NCI-H345 treated with DMSO at 0.1 percent for 48 hours (cell line): ENCODE data around the gene CYB5RL.
"Not testable (repeated sequence)": the region's sequence is repeated elsewhere in the genome, so short reads cannot be mapped to it uniquely, and the experiment has no call there.

ENCODE experiments used
- DNase-seq: peaks from one replicate; lab custom pipeline; 2025; ENCODE audit not compliant: unreplicated experiment; lab: John Stamatoyannopoulos, UW

CYB5RL gene

DNA sequence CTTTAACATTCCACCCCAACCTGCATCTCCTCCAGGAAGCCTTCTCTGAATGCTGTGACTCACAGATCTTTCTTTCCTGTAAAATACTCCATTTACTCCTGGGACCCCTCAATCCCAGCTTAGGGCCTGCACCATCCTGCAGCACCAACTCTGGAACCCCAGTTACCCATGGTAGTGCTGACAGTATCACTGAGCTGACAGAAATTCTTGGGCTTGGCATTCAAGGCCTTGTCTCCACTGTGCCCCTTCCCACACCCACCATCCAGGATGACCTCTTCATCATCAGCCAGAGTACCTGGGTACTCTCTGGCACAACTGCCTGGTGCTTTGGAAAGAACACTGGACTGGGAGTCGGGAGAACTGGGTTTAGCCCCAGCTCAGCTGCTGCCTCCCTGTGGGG, 8.3 kb downstream of the CYB5RL start:
- no peak for DNase-seq

- DNase-seq, result no peak
Observed at GRCh38 chr1:54190526-54190925, 9.3 kb downstream of the CYB5RL start.

GRCh38 chr1:54188291-54188690, 11.5 kb downstream of the CYB5RL start:
- no peak for DNase-seq

GRCh38 chr1:54186056-54186455, 13.8 kb downstream of the CYB5RL start:
- DNase-seq, result no peak

- no peak for DNase-seq
Observed at GRCh38 chr1:54180701-54181360, 19.0 kb downstream of the CYB5RL start.

GRCh38 chr1:54178296-54179070, 21.3 kb downstream of the CYB5RL start:
- DNase-seq, result no peak

DNA sequence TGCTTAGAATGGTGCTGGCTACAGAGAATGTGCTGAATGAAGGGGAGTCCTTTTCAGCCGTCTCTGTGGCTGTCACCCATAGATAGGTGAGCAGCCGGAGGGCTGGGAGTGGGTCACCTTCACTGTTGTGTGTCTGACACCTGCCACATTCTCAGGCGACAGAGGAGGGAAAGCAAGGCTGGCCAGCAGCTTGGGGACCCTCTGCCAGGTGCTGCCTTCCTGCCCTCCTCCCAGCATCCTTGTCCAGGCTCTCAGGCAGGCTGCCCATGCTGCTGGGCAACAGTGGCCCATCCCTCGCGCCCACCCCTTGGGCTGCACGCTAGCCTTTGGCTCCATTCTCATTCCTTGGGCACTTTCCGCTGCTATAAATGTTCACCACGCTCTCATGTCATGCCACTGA, 22.1 kb downstream of the CYB5RL start:
- DNase-seq, result no peak

GRCh38 chr1:54176621-54177327, 23.1 kb downstream of the CYB5RL start:
- no peak for DNase-seq

DNA sequence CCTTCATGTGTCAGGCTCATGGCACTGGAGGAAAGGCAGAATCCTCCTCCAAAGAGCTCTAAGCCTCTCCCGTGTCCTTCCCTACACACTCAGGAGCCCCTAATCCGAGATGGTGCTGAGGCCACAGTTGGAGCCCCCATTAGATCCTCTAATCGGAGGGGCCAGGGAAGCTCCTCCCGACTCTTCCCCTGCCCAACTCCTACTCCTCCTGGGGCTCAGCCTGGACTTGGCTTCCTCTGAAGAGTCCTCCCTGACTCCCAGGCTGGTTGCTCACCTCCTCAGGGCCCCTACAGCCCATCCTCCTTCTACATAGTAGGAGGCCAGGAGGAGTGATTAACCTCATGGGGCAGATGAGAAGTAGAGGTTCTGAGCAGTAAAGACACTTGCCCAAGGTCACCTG, 25.7 kb downstream of the CYB5RL start:
- no peak for DNase-seq

DNA sequence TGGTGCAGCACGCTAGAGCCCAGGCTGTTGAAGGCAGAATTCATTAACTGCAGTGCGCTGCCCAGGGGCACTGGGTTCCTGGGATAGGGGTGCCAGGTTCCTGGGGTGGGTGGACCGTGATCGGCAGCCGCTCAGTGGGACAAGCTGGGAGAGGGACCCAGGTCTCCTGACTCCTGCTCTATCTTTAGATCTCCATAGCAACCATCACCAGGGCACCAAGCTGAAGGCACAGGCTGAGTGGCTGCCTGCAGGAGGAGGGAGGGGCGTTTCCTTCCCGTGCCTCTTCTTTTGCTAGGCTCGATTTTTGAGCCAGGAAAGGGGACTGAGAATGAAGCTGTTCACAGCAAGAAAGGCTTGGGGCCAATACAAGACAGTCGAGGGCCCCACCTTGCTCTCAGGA, 26.1 kb downstream of the CYB5RL start:
- DNase-seq, result no peak

DNA sequence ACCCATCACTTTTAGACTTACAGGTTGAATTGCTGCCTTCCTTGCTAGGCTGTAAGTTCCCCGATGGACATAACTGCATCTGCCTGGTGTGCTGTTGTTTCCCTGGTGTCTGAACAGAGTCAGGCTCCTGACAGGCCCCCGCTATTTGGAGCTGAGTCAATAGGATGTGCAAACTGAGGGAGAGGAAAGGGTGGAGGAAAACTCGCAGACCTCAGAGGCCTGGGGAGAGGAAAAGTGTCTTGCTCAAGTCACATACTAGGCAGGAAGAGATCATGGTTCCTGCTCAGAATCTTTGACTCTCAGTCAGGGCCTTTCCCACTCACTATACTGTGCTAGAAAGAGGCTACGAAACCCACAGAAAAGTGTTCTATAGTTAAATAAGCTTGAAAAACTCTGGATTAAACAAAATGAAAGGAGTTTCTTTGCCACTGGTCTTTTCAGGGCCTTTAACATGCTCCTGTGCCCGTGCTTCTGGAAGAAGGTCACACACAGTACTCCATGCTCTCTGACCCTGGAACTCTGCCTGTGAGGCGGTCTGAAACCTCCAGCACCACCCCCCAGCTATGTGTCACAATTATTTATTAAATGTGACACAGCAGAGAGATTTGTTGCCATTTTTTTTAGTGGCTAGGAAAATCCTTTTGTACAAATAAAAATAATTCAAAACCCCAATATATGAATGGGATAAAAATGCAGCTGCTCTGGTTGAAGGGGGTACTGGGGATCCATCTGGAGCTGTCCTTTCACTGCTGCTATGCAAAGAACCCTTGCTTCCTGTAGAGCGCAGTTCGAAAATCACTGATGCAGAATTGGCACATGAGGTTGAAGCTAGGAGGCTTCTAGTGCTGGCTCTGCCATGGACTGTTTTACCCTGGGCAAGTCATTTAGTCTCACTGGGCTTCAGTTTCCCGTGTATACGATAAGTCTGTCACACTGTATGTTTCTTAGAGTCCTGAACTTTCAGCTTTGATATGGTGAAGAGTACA, 26.9 kb downstream of the CYB5RL start:
- no peak for DNase-seq

GRCh38 chr1:54171606-54172005, 28.2 kb downstream of the CYB5RL start:
- no peak for DNase-seq

GRCh38 chr1:54171016-54171415, 28.8 kb downstream of the CYB5RL start:
- no peak for DNase-seq

- DNase-seq, result no peak
Observed at GRCh38 chr1:54169068-54169467, 30.8 kb downstream of the CYB5RL start.

GRCh38 chr1:54168206-54168965, 31.4 kb downstream of the CYB5RL start:
- no peak for DNase-seq

- DNase-seq, result no peak
Observed at GRCh38 chr1:54167422-54168139, 32.2 kb downstream of the CYB5RL start.

DNA sequence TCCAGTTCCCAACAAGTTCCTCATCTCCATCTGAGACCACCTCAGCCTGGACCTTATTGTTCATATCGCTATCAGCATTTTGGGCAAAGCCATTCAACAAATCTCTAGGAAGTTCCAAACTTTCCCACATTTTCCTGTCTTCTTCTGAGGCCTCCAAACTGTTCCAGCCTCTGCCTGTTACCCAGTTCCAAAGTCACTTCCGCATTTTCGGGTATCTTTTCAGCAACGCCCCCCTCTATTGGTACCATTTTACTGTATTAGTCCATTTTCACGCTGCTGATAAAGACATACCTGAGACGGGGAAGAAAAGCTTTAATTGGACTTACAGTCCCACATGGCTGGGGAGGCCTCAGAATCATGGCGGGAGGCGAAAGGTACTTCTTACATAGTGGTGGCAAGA, 33.5 kb downstream of the CYB5RL start:
- not testable (repeated sequence) for DNase-seq

GRCh38 chr1:54165146-54165545, 34.7 kb downstream of the CYB5RL start:
- DNase-seq, result no peak

- DNase-seq, result no peak
Observed at GRCh38 chr1:54163573-54163972, 36.3 kb downstream of the CYB5RL start.
